ENCODE results near the gene CROCC2.

Gene CROCC2

GRCh38 chr2:240996834-240997140 is 90.7 kb downstream of the CROCC2 start:
- no peak for TF ChIP-seq CTCF (IDR thresholded peaks at IDR 0.05; ENCODE audit: borderline replicate concordance, control extremely low read depth, extremely low read depth, insufficient read depth, missing control alignments)
- in situ Hi-C loops (cut with MboI; ENCODE audit: low sequenced_read_pairs, unreplicated experiment) = no loop called here
- DNase-seq (ENCODE audit: low spot score) = no peak

- in situ Hi-C loops (cut with MboI; ENCODE audit: low sequenced_read_pairs, unreplicated experiment) = no loop called here
- DNase-seq (ENCODE audit: low spot score) = no peak
- TF ChIP-seq CTCF (IDR thresholded peaks at IDR 0.05; ENCODE audit: borderline replicate concordance, control extremely low read depth, extremely low read depth, insufficient read depth, missing control alignments) = no peak
These were observed 91.2 kb downstream of the CROCC2 start for GRCh38 chr2:240997141-240997855.

GRCh38 chr2:240997856-240998705 is 91.9 kb downstream of the CROCC2 start, which contains the start of gene SNED1:
SNED1 (plus strand) TSS chr2:240998618; CDS start chr2:240998838, 220 bp downstream.
- no peak for TF ChIP-seq CTCF (IDR thresholded peaks at IDR 0.05; ENCODE audit: borderline replicate concordance, control extremely low read depth, extremely low read depth, insufficient read depth, missing control alignments)
- DNase-seq (ENCODE audit: low spot score) = peak; percentile 80
- in situ Hi-C loops (cut with MboI; ENCODE audit: low sequenced_read_pairs, unreplicated experiment) = no loop called here

GRCh38 chr2:240998706-240998994 is 92.5 kb downstream of the CROCC2 start:
- TF ChIP-seq CTCF (IDR thresholded peaks at IDR 0.05; ENCODE audit: borderline replicate concordance, control extremely low read depth, extremely low read depth, insufficient read depth, missing control alignments) = no peak
- DNase-seq (ENCODE audit: low spot score) = no peak
- in situ Hi-C loops (cut with MboI; ENCODE audit: low sequenced_read_pairs, unreplicated experiment) = no loop called here

- DNase-seq (ENCODE audit: low spot score) = no peak
- no peak for TF ChIP-seq CTCF (IDR thresholded peaks at IDR 0.05; ENCODE audit: borderline replicate concordance, control extremely low read depth, extremely low read depth, insufficient read depth, missing control alignments)
- in situ Hi-C loops (cut with MboI; ENCODE audit: low sequenced_read_pairs, unreplicated experiment) = no loop called here
These were observed 93.1 kb downstream of the CROCC2 start for GRCh38 chr2:240998995-240999791.

- no peak for TF ChIP-seq CTCF (IDR thresholded peaks at IDR 0.05; ENCODE audit: borderline replicate concordance, control extremely low read depth, extremely low read depth, insufficient read depth, missing control alignments)
- in situ Hi-C loops (cut with MboI; ENCODE audit: low sequenced_read_pairs, unreplicated experiment) = no loop called here
- DNase-seq (ENCODE audit: low spot score) = no peak
These were observed 93.9 kb downstream of the CROCC2 start for GRCh38 chr2:240999873-241000541.
